Mucosa of rectum (tissue), 2 donors: ENCODE results near the gene PKP4.

Experiments
- H3K27ac ChIP-seq, 2 donors: one replicate each; pipeline ENCODE4 v1.7.0; 2013; ENCODE audit warnings: inconsistent platforms in 2 of 2, low read depth in 2 of 2, low read length in 2 of 2
- H3K27me3 ChIP-seq, 2 donors: one replicate each; pipeline ENCODE4 v1.7.0; 2013; ENCODE audit warnings: low read length in 2 of 2; ENCODE audit not compliant: control insufficient read depth in 2 of 2, insufficient read depth in 2 of 2
- H3K36me3 ChIP-seq, 2 donors: one replicate each; pipeline ENCODE4 v1.7.0; 2013; ENCODE audit warnings: low read length in 2 of 2; ENCODE audit not compliant: control insufficient read depth in 2 of 2, insufficient read depth in 2 of 2
- H3K4me1 ChIP-seq, 2 donors: one replicate each; pipeline ENCODE4 v1.7.0; 2013; ENCODE audit warnings: low read length in 2 of 2, mild to moderate bottlenecking in 1 of 2; ENCODE audit not compliant: control insufficient read depth in 2 of 2, insufficient read depth in 2 of 2
- H3K4me3 ChIP-seq, 2 donors: one replicate each; pipeline ENCODE4 v1.7.0; 2013; ENCODE audit warnings: low read length in 2 of 2
- H3K9ac ChIP-seq, 2 donors: one replicate each; pipeline ENCODE4 v1.7.0; 2013; ENCODE audit warnings: low read length in 2 of 2, low read depth in 1 of 2, mild to moderate bottlenecking in 1 of 2
- H3K9me3 ChIP-seq, 2 donors: one replicate each; pipeline ENCODE4 v1.7.0; 2013; ENCODE audit warnings: low read length in 2 of 2; ENCODE audit not compliant: control insufficient read depth in 2 of 2
- donor health status: healthy.
- donor health status: Normal muscosa, but diverticular disease.

The PKP4 gene

GRCh38 chr2:158728422-158728821, 271.7 kb downstream of the PKP4 start:
- no peaks in the 10 kb centered on the region for H3K9me3 ChIP-seq
- no peak overlapping the region for H3K4me3 ChIP-seq
- no peaks in the 10 kb centered on the region for H3K36me3 ChIP-seq
- H3K27ac ChIP-seq, result no peak overlapping the region
- no peaks in the 10 kb centered on the region for H3K27me3 ChIP-seq
- no peaks in the 10 kb centered on the region for H3K4me1 ChIP-seq
- no peak overlapping the region for H3K9ac ChIP-seq

DNA sequence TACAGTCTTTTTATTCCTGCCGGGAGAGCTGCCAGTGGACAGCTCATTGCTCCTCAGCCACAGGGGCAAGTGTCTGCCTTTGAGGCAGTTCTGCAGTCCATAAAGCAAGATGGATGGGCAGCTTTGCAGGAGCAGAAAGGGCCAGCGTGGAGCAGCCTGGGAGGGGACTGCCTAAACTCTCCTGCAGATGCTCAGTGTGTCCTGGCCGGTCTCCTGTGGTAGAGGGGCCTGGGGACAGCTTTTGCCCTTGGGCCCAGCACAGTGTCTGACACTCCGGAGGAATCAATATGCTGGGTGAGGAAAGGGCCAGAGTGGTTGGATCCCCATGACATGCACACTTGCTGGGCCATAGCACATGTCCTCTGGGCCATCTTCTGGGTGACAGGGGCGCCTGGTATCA, 272.7 kb downstream of the PKP4 start:
- Histone ChIP-seq H3K36me3 (no peaks in the 10 kb centered on the region), H3K9me3 (no peaks in the 10 kb centered on the region), H3K27ac (no peak overlapping the region), H3K4me3 (no peak overlapping the region), H3K27me3 (no peaks in the 10 kb centered on the region), H3K4me1 (no peaks in the 10 kb centered on the region), H3K9ac (no peak overlapping the region)

DNA sequence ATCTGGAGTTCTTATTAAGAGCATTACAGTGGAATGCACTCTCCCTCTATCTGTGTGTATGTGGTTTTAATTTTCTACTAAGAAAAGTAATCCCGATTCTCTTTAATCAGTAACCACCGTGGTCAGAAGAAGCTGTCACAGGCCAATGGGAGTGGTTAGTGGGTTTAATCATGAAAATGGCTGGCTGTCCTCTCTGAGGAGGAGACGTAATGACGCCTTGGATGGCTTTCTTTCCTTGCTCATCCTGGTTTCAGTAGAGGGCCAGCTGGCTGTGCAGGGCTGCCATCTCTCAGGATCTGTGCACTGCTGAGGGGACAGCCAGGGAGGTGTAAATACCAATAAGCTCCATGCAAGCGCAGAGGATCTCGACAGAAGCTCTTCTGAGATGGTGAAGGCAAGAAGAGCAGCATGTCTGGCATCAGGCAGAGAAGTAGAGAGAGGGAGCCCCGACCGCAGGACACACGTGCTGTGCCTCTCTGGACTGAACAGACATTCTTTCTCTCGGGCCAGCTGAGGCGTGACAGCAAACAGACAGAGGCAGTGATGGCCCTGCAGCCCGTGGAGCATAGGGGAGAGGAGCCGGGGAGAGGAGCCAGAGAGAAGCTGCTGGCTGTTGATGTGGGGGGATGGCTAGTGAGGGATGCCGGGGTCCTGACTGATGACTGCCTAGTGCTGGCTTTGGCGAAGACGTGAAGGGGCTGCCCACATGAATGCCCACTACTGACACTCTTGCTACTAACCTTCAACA, 273.3 kb downstream of the PKP4 start:
- Histone ChIP-seq H3K27me3 (no peaks in the 10 kb centered on the region), H3K27ac (no peak overlapping the region), H3K4me3 (no peak overlapping the region), H3K9me3 (no peaks in the 10 kb centered on the region), H3K9ac (no peak overlapping the region), H3K4me1 (no peaks in the 10 kb centered on the region), H3K36me3 (no peaks in the 10 kb centered on the region)

DNA sequence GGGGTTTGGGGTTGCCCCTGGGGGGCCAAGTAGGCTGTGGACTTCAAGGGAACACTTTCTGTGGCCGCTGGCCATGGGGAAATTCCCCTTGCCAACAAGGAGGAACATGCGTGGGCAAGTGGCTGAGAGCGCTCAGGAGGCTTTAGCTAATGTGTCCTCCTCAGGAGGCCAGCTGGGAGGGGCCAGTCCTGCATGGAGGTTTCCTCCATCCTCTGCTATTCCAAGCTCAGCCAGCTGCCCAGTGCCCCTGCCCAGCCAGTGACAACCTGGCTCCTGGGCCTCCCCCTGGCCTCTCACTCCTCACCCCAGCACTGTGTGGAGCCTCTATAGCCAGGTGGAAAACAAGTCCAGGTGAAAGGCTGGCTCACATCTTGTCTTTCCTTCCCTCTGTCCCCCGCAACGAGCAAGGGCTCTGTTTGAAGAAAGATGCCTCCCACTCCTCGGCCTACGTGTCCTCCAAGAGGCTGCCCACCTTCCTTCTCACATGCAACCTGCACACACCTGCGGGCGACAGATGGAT, 273.9 kb downstream of the PKP4 start:
- H3K4me1 ChIP-seq, result no peaks in the 10 kb centered on the region
- no peaks in the 10 kb centered on the region for H3K27me3 ChIP-seq
- H3K27ac ChIP-seq, result no peak overlapping the region
- no peak overlapping the region for H3K9ac ChIP-seq
- H3K36me3 ChIP-seq, result no peaks in the 10 kb centered on the region
- no peaks in the 10 kb centered on the region for H3K9me3 ChIP-seq
- H3K4me3 ChIP-seq, result no peak overlapping the region

- no peak overlapping the region for H3K4me3 ChIP-seq
- no peaks in the 10 kb centered on the region for H3K36me3 ChIP-seq
- H3K9ac ChIP-seq, result no peak overlapping the region
- no peak overlapping the region for H3K27ac ChIP-seq
- no peaks in the 10 kb centered on the region for H3K27me3 ChIP-seq
- no peaks in the 10 kb centered on the region for H3K4me1 ChIP-seq
- H3K9me3 ChIP-seq, result no peaks in the 10 kb centered on the region
Measured at GRCh38 chr2:158731386-158731785, 274.6 kb downstream of the PKP4 start.
